ENCODE data around the gene ADNP. TPM values are rescaled to one million over a fixed set of nuclear protein-coding genes. Genes with fewer than 3 reads are reported as not detected.
A peak's percentile ranks its signal among the peaks of the same experiment; 100 is the strongest.

Gene ADNP
- polyA plus RNA-seq, 3 donors, result 1.4 to 16.6 (median 3.3) TPM

DNA sequence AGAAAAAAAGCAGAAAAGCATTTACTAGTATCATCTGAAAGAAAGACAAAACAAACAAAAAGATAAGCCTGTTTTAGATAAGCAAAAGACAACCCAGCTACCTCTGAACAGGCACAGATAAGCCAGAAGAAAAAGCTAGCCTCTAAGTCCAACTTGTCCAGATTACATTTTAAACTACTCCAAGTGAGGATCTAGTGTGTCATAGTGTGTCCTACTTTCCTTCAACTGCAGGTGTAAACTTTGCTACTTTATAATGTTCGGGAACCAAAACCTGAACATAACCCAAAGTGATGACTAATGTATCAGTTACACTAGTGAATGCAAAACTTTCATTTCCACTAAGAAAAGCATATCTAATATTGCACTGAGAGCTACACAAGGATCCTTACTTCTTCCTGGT is 19.5 kb downstream of the ADNP start:
- no peak overlapping the region for H2AFZ ChIP-seq (ENCODE audit: insufficient read depth, low read depth, low read length, poor library complexity, severe bottlenecking)
- TF ChIP-seq, protein P1, sequence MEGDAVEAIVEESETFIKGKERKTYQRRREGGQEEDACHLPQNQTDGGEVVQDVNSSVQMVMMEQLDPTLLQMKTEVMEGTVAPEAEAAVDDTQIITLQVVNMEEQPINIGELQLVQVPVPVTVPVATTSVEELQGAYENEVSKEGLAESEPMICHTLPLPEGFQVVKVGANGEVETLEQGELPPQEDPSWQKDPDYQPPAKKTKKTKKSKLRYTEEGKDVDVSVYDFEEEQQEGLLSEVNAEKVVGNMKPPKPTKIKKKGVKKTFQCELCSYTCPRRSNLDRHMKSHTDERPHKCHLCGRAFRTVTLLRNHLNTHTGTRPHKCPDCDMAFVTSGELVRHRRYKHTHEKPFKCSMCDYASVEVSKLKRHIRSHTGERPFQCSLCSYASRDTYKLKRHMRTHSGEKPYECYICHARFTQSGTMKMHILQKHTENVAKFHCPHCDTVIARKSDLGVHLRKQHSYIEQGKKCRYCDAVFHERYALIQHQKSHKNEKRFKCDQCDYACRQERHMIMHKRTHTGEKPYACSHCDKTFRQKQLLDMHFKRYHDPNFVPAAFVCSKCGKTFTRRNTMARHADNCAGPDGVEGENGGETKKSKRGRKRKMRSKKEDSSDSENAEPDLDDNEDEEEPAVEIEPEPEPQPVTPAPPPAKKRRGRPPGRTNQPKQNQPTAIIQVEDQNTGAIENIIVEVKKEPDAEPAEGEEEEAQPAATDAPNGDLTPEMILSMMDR (IDR thresholded peaks at IDR 0.05), result no peak
- Mint-ChIP-seq H3K36me3 (peaks cover 15 to 34% of the 10 kb centered on the region in 2 donors), H3K9me3 (no peaks in the 10 kb centered on the region), H3K27me3 (ENCODE audit: low read depth in 3 of 3) (no peaks in the 10 kb centered on the region), H3K4me1 (peaks cover 13% of the 10 kb centered on the region), H3K4me3 (no peak overlapping the region), H3K27ac (peak overlapping the region in 2 of 7 donors; percentile 47 to 62)
- intact Hi-C loops (cut with micrococcal nuclease), result no loop called here
- H3K9me3 ChIP-seq (replicated peaks in 1 of 2; ENCODE audit: control insufficient read depth in 1 of 2, insufficient read depth in 1 of 2, low read length in 2 of 2), result no peaks in the 10 kb centered on the region
- H3K27me3 ChIP-seq (ENCODE audit: control insufficient read depth in 2 of 2, insufficient read depth in 2 of 2, low read length in 2 of 2), result no peaks in the 10 kb centered on the region
- H3K79me2 ChIP-seq (ENCODE audit: insufficient read depth, low read length), result peaks cover 100% of the 10 kb centered on the region
- H3K36me3 ChIP-seq (replicated peaks in 1 of 2; ENCODE audit: control insufficient read depth in 1 of 2, insufficient read depth in 2 of 2, low read length in 2 of 2), result peaks cover 0 to 26% of the 10 kb centered on the region in 2 donors
- H3K4me3 ChIP-seq (replicated peaks in 1 of 3; ENCODE audit: low read depth in 2 of 3, low read length in 3 of 3), result no peak overlapping the region
- H3K4me1 ChIP-seq (ENCODE audit: control insufficient read depth in 1 of 2, insufficient read depth in 2 of 2, low read length in 2 of 2), result peaks cover 0 to 4% of the 10 kb centered on the region in 2 donors
- 86% methylated on average over 1 of the region's 1 CpG for WGBS (ENCODE audit: insufficient coverage)
- H4K20me1 ChIP-seq (ENCODE audit: insufficient read depth, low read length), result peaks cover 99% of the 10 kb centered on the region
- no peak for DNase-seq
- H3K9ac ChIP-seq (ENCODE audit: insufficient read depth, low read length, poor library complexity, severe bottlenecking), result no peak overlapping the region
- peak overlapping the region in 1 of 2 donors; percentile 6 for H3K27ac ChIP-seq (ENCODE audit: low read depth in 1 of 2, low read length in 2 of 2)
- no peak overlapping the region for H3K4me2 ChIP-seq (replicated peaks; ENCODE audit: extremely low read depth, low read length, poor library complexity, severe bottlenecking)

DNA sequence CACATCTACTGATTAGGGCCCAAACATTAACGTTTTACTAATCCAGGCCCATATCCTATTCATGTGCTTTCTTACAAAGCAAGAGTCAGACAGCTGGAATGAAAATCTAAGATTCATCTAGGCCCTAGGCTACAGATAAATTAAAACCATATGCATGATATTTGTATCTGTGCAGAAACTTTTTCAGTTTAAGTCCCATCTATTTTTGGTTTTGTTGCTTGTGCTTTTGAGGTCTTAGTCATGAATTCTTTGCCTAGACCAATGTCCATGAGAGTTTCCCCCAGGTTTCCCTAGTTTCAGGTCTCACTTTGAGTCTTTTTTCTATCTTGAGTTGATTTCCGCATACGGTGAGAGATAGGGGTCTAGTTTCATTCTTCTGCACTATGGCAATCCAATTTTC is 20.2 kb downstream of the ADNP start:
- WGBS (ENCODE audit: insufficient coverage), result 86% methylated on average over 1 of the region's 3 CpGs
- peaks cover 0 to 26% of the 10 kb centered on the region in 2 donors for H3K36me3 ChIP-seq (replicated peaks in 1 of 2; ENCODE audit: control insufficient read depth in 1 of 2, insufficient read depth in 2 of 2, low read length in 2 of 2)
- Mint-ChIP-seq H3K36me3 (peaks cover 15 to 35% of the 10 kb centered on the region in 2 donors), H3K4me1 (peaks cover 8% of the 10 kb centered on the region), H3K4me3 (no peak overlapping the region), H3K9me3 (no peaks in the 10 kb centered on the region), H3K27ac (no peak overlapping the region), H3K27me3 (ENCODE audit: low read depth in 3 of 3) (no peaks in the 10 kb centered on the region)
- no peak overlapping the region for H3K4me2 ChIP-seq (replicated peaks; ENCODE audit: extremely low read depth, low read length, poor library complexity, severe bottlenecking)
- peaks cover 99% of the 10 kb centered on the region for H4K20me1 ChIP-seq (ENCODE audit: insufficient read depth, low read length)
- no peak overlapping the region for H3K9ac ChIP-seq (ENCODE audit: insufficient read depth, low read length, poor library complexity, severe bottlenecking)
- H3K4me1 ChIP-seq (ENCODE audit: control insufficient read depth in 1 of 2, insufficient read depth in 2 of 2, low read length in 2 of 2), result peaks cover 0 to under 1% of the 10 kb centered on the region in 2 donors
- intact Hi-C loops (cut with micrococcal nuclease), result no loop called here
- H3K27ac ChIP-seq (ENCODE audit: low read depth in 1 of 2, low read length in 2 of 2), result no peak overlapping the region
- H3K4me3 ChIP-seq (replicated peaks in 1 of 3; ENCODE audit: low read depth in 2 of 3, low read length in 3 of 3), result no peak overlapping the region
- no peaks in the 10 kb centered on the region for H3K27me3 ChIP-seq (ENCODE audit: control insufficient read depth in 2 of 2, insufficient read depth in 2 of 2, low read length in 2 of 2)
- DNase-seq, result no peak
- H3K9me3 ChIP-seq (replicated peaks in 1 of 2; ENCODE audit: control insufficient read depth in 1 of 2, insufficient read depth in 1 of 2, low read length in 2 of 2), result no peaks in the 10 kb centered on the region
- peaks cover 100% of the 10 kb centered on the region for H3K79me2 ChIP-seq (ENCODE audit: insufficient read depth, low read length)
- TF ChIP-seq, protein P1 (IDR thresholded peaks at IDR 0.05), result no peak
- H2AFZ ChIP-seq (ENCODE audit: insufficient read depth, low read depth, low read length, poor library complexity, severe bottlenecking), result no peak overlapping the region
